Keratinocyte (primary cell): ENCODE measurements around the gene MED14. TPM values are rescaled to one million over a fixed set of nuclear protein-coding genes. Genes with fewer than 3 reads are reported as not detected.

Experiments
- DNase-seq: peaks from one replicate; pipeline ENCODE4 v3.0.0-alpha.2; 2011; ENCODE audit warnings: low read depth, missing footprints, low spot score
- FAIRE-seq: peaks from 2 replicates; lab custom pipeline; 2011; peaks lifted over from hg19 to GRCh38; lab: Jason Lieb, UNC
- H2AFZ ChIP-seq: 2 replicates; pipeline ENCODE4 v1.6.0; 2012; ENCODE audit warnings: low read length, control low read depth, inconsistent platforms; ENCODE audit not compliant: control insufficient read depth
- H3K27ac ChIP-seq: 2 replicates; pipeline ENCODE4 v1.5.1; 2011; ENCODE audit warnings: low read length; ENCODE audit not compliant: control insufficient read depth, insufficient read depth
- H3K27me3 ChIP-seq: 3 replicates; pipeline ENCODE4 v1.6.0; 2011; ENCODE audit warnings: low read length; ENCODE audit not compliant: control insufficient read depth, insufficient read depth; ENCODE audit errors: extremely low read depth
- H3K36me3 ChIP-seq, 2 experiments: 2 replicates in 1 of 2; 3 replicates in 1 of 2; pipeline ENCODE4 v1.5.1; 2011; ENCODE audit warnings: low read length in 2 of 2, mild to moderate bottlenecking in 1 of 2; ENCODE audit not compliant: control insufficient read depth in 2 of 2, insufficient read depth in 2 of 2; ENCODE audit errors: extremely low read depth in 1 of 2
- H3K4me1 ChIP-seq: 3 replicates; pipeline ENCODE4 v1.5.1; 2011; ENCODE audit warnings: low read length; ENCODE audit not compliant: control insufficient read depth, insufficient read depth; ENCODE audit errors: extremely low read depth
- H3K4me2 ChIP-seq: 3 replicates; pipeline ENCODE4 v1.6.0; 2011; ENCODE audit warnings: low read depth, low read length; ENCODE audit not compliant: control insufficient read depth, insufficient read depth; ENCODE audit errors: extremely low read depth
- H3K4me3 ChIP-seq, 3 experiments: fragments of 200-600 bp in 1 of 3; sonication (generic) in 1 of 3; 2 replicates in 2 of 3; 3 replicates in 1 of 3; pipeline ENCODE4 v1.5.1; 2011 to 2016; ENCODE audit warnings: low read length in 3 of 3, mild to moderate bottlenecking in 3 of 3, control low read depth in 2 of 3, inconsistent platforms in 1 of 3, low read depth in 1 of 3, mixed read lengths in 1 of 3, mixed run types in 1 of 3, moderate library complexity in 1 of 3; ENCODE audit not compliant: control insufficient read depth in 2 of 3, insufficient read depth in 2 of 3; ENCODE audit errors: extremely low read depth in 1 of 3
- H3K79me2 ChIP-seq: 2 replicates; pipeline ENCODE4 v1.6.0; 2012; ENCODE audit warnings: low read length; ENCODE audit not compliant: control insufficient read depth, insufficient read depth
- H3K9ac ChIP-seq: 3 replicates; pipeline ENCODE4 v1.6.0; 2011; ENCODE audit warnings: low read length; ENCODE audit not compliant: control insufficient read depth, insufficient read depth; ENCODE audit errors: extremely low read depth
- H3K9me1 ChIP-seq: 3 replicates; pipeline ENCODE4 v1.6.0; 2011; ENCODE audit warnings: low read length; ENCODE audit not compliant: control insufficient read depth, insufficient read depth; ENCODE audit errors: extremely low read depth
- H3K9me3 ChIP-seq: 2 replicates; pipeline ENCODE4 v1.5.1; 2012; ENCODE audit warnings: low read depth, low read length; ENCODE audit not compliant: control insufficient read depth
- H4K20me1 ChIP-seq: 3 replicates; pipeline ENCODE4 v1.6.0; 2011; ENCODE audit warnings: low read length; ENCODE audit not compliant: control insufficient read depth, insufficient read depth; ENCODE audit errors: extremely low read depth
- EZH2 ChIP-seq: IDR thresholded peaks from one replicate; pipeline ENCODE4 v1.6.1; 2012; ENCODE audit warnings: inconsistent platforms, mild to moderate bottlenecking, low read length, moderate library complexity
- dilution Hi-C: fragments of 300-500 bp; cut with MboI; formaldehyde crosslinking; loops from one replicate; pipeline ENCODE4 v1.7.0; 2020; ENCODE audit warnings: low sequenced_read_pairs; ENCODE audit not compliant: extremely low pct_ligation_motif_present
- polyA plus RNA-seq, 5 experiments: library from polyadenylated mRNA; depleted of rRNA in 3 of 5; stranded (reverse) in 3 of 5; stranded (forward) in 1 of 5; unstranded in 1 of 5; fragments of >200 nt; gene quantifications; 1 replicate in 1 of 5; 2 replicates in 3 of 5; 3 replicates in 1 of 5; pipeline versions ENCODE4 v1.2.1 to v1.2.3, GENCODE V29; 2011 to 2012; ENCODE audit warnings: missing spikeins in 2 of 5, low read depth in 1 of 5, low replicate concordance in 1 of 5
- TF ChIP-seq, protein P1 (sequence below), 3 experiments: IDR thresholded peaks in 1 of 3; conservative IDR thresholded peaks in 1 of 3; optimal IDR thresholded peaks in 1 of 3; 2 replicates in 2 of 3; 3 replicates in 1 of 3; pipeline versions ENCODE3 to v1.5.1; 2011; ENCODE audit warnings: low read length in 3 of 3, mild to moderate bottlenecking in 3 of 3, moderate library complexity in 2 of 3, control low read depth in 1 of 3, inconsistent platforms in 1 of 3; ENCODE audit not compliant: insufficient read depth in 2 of 3; ENCODE audit errors: extremely low read depth in 1 of 3

The MED14 gene
- polyA plus RNA-seq, 1 donor (not counting 4 experiments of a cell fraction or from before 2014, with no cell fraction given), result 25.9 TPM

DNA sequence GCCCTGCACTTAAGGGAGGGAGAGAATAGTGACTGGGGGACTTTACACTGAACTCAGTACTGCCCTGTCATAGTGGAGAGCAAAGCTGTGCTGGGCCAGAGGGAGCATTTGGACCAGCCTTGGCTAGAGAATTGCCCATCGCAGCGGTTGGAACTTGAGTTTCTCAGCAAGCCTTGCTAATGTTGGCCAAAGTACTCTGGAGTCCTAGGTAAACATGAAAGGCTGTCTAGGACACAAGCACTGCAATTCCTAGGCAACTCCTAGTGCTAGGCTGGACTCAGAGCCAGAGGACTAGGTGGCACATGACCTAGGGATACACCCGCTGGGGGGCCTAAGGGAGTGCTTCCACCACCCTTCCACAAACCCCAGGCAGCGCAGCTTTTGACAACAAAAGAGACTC lies 15.0 kb downstream of the MED14 start:
- Histone ChIP-seq H3K4me3 (no peak overlapping the region), H2AFZ (no peak overlapping the region), H3K9me3 (no peaks in the 10 kb centered on the region), H3K27ac (no peak overlapping the region), H3K4me2 (no peak overlapping the region), H3K27me3 (no peaks in the 10 kb centered on the region), H3K9me1 (no peaks in the 10 kb centered on the region), H3K9ac (no peak overlapping the region), H3K36me3 (peaks cover 0 to 4% of the 10 kb centered on the region in 2 experiments), H4K20me1 (no peaks in the 10 kb centered on the region), H3K4me1 (peaks cover 12% of the 10 kb centered on the region), H3K79me2 (peaks cover 30% of the 10 kb centered on the region)
- DNase-seq, result no peak
- FAIRE-seq, result no peak
- dilution Hi-C loops, result no loop called here
- TF ChIP-seq, protein P1, sequence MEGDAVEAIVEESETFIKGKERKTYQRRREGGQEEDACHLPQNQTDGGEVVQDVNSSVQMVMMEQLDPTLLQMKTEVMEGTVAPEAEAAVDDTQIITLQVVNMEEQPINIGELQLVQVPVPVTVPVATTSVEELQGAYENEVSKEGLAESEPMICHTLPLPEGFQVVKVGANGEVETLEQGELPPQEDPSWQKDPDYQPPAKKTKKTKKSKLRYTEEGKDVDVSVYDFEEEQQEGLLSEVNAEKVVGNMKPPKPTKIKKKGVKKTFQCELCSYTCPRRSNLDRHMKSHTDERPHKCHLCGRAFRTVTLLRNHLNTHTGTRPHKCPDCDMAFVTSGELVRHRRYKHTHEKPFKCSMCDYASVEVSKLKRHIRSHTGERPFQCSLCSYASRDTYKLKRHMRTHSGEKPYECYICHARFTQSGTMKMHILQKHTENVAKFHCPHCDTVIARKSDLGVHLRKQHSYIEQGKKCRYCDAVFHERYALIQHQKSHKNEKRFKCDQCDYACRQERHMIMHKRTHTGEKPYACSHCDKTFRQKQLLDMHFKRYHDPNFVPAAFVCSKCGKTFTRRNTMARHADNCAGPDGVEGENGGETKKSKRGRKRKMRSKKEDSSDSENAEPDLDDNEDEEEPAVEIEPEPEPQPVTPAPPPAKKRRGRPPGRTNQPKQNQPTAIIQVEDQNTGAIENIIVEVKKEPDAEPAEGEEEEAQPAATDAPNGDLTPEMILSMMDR (optimal IDR thresholded peaks at IDR 0.05 in 1 of 3, IDR thresholded peaks at IDR 0.05 in 1 of 3, conservative IDR thresholded peaks at IDR 0.05 in 1 of 3; ENCODE audit: extremely low read depth in 1 of 3, insufficient read depth in 2 of 3, low read length in 3 of 3), result no peak
- no peak for TF ChIP-seq EZH2

GRCh38 chrX:40719731-40720130 lies 15.6 kb downstream of the MED14 start:
- Histone ChIP-seq H3K4me1 (peaks cover 12% of the 10 kb centered on the region), H3K9me3 (no peaks in the 10 kb centered on the region), H3K4me3 (no peak overlapping the region), H3K27me3 (no peaks in the 10 kb centered on the region), H3K4me2 (no peak overlapping the region), H3K27ac (no peak overlapping the region), H2AFZ (no peak overlapping the region), H3K36me3 (peaks cover 0 to 4% of the 10 kb centered on the region in 2 experiments), H3K79me2 (peaks cover 31% of the 10 kb centered on the region), H4K20me1 (no peaks in the 10 kb centered on the region), H3K9me1 (no peaks in the 10 kb centered on the region), H3K9ac (no peak overlapping the region)
- FAIRE-seq (no peak), DNase-seq (no peak)
- TF ChIP-seq, protein P1 (optimal IDR thresholded peaks at IDR 0.05 in 1 of 3, IDR thresholded peaks at IDR 0.05 in 1 of 3, conservative IDR thresholded peaks at IDR 0.05 in 1 of 3; ENCODE audit: extremely low read depth in 1 of 3, insufficient read depth in 2 of 3, low read length in 3 of 3), result no peak
- TF ChIP-seq EZH2, result no peak
- dilution Hi-C loops, result no loop called here
